H4 (cell line): ENCODE data around the gene BCAT1. TPM values are rescaled to one million over a fixed set of nuclear protein-coding genes. Genes with fewer than 3 reads are reported as not detected.
"Not testable (repeated sequence)": the region's sequence is repeated elsewhere in the genome, so short reads cannot be mapped to it uniquely, and the experiment has no call there.

ENCODE experiments used
- DNase-seq: peaks from one replicate; pipeline ENCODE4 v3.0.0-alpha.2; 2015; ENCODE audit warnings: low spot score
- total RNA-seq: library from RNA; depleted of rRNA; stranded (reverse); fragments of >200 nt; shearing (Covaris generic); gene quantifications from 2 replicates; pipeline ENCODE4 v1.2.3, GENCODE V29; 2014

The BCAT1 gene
- total RNA-seq, 1 experiment from 2014 or later = 117 TPM

- DNase-seq = no peak
Measured at GRCh38 chr12:24900196-24900595, 48.7 kb downstream of the BCAT1 start.

GRCh38 chr12:24899503-24900075 lies 49.3 kb downstream of the BCAT1 start:
- DNase-seq = no peak

- DNase-seq = no peak
Measured at GRCh38 chr12:24898606-24899005, 50.3 kb downstream of the BCAT1 start.

- no peak for DNase-seq
Measured at GRCh38 chr12:24898185-24898584, 50.7 kb downstream of the BCAT1 start.

- no peak for DNase-seq
Measured at GRCh38 chr12:24896171-24896570, 52.7 kb downstream of the BCAT1 start.

- no peak for DNase-seq
Measured at GRCh38 chr12:24895612-24896011, 53.3 kb downstream of the BCAT1 start.

GRCh38 chr12:24894879-24895278 lies 54.0 kb downstream of the BCAT1 start:
- no peak for DNase-seq

- DNase-seq = no peak
Measured at GRCh38 chr12:24890048-24890803, 58.7 kb downstream of the BCAT1 start.

GRCh38 chr12:24889411-24889810 lies 59.5 kb downstream of the BCAT1 start:
- no peak for DNase-seq

- DNase-seq = no peak
Measured at GRCh38 chr12:24888813-24889212, 60.1 kb downstream of the BCAT1 start.

- DNase-seq = no peak
Measured at GRCh38 chr12:24884911-24885310, 64.0 kb downstream of the BCAT1 start.

- no peak for DNase-seq
Measured at GRCh38 chr12:24881724-24882371, 67.1 kb downstream of the BCAT1 start.

- DNase-seq = no peak
Measured at GRCh38 chr12:24881227-24881626, 67.7 kb downstream of the BCAT1 start.

GRCh38 chr12:24880732-24881131 lies 68.2 kb downstream of the BCAT1 start:
- DNase-seq = no peak

GRCh38 chr12:24879644-24880043 lies 69.3 kb downstream of the BCAT1 start:
- no peak for DNase-seq

- DNase-seq = no peak
Measured at GRCh38 chr12:24875014-24875413, 73.9 kb downstream of the BCAT1 start.

GRCh38 chr12:24872211-24872610 lies 76.7 kb downstream of the BCAT1 start:
- no peak for DNase-seq

- DNase-seq = not testable (repeated sequence)
Measured at GRCh38 chr12:24866139-24866538, 82.8 kb downstream of the BCAT1 start.

- DNase-seq = no peak
Measured at GRCh38 chr12:24864796-24865125, 84.1 kb downstream of the BCAT1 start.

- DNase-seq = peak; percentile 21
Measured at GRCh38 chr12:24861766-24862540, 86.9 kb downstream of the BCAT1 start.

GRCh38 chr12:24860546-24860945 lies 88.4 kb downstream of the BCAT1 start:
- DNase-seq = no peak

- DNase-seq = no peak
Measured at GRCh38 chr12:24856541-24856940, 92.4 kb downstream of the BCAT1 start.
